HL-60 (cell line): ENCODE results near the gene PLEKHG2.

Experiments used
- CTCF ChIP-seq: IDR thresholded peaks from one replicate; pipeline ENCODE4 v1.5.1; 2011; ENCODE audit warnings: low read length, control low read depth, inconsistent platforms; ENCODE audit not compliant: insufficient read depth
- POLR2AphosphoS5 ChIP-seq: IDR thresholded peaks from 2 replicates; pipeline ENCODE4 v1.6.1; 2012; ENCODE audit warnings: low read depth

- TF ChIP-seq POLR2AphosphoS5 (no peak), CTCF (no peak)
These were observed 39.5 kb upstream of the PLEKHG2 start for GRCh38 chr19:39372941-39373340.
